ENCODE measurements around the gene ZNF771. TPM values are rescaled to one million over a fixed set of nuclear protein-coding genes. Genes with fewer than 3 reads are reported as not detected.
"Not testable (repeated sequence)": the region's sequence is repeated elsewhere in the genome, so short reads cannot be mapped to it uniquely, and the experiment has no call there.

The ZNF771 gene
- total and polyA plus RNA-seq, 9 of the 15 experiments (the other 6 are each of a cell fraction or from before 2014, with no cell fraction given) = 1.5 to 12.6 (median 4.4) TPM

- H3K9ac ChIP-seq (ENCODE audit: insufficient read depth in 1 of 2, low read depth in 2 of 2, low read length in 2 of 2); H3K9me1 ChIP-seq (ENCODE audit: control insufficient read depth, insufficient read depth, low read length); BruUV-seq (replicated peaks); DNase-seq (ENCODE audit: extremely low read depth in 1 of 4, low spot score in 3 of 4); H3K4me2 ChIP-seq (ENCODE audit: insufficient read depth, low read length); H3K4me3 ChIP-seq; intact Hi-C loops (cut with micrococcal nuclease); H2AFZ ChIP-seq (ENCODE audit: low read depth, low read length); H3K27ac ChIP-seq (ENCODE audit: extremely low read depth, low read depth, low read length); FAIRE-seq; H3K9me3 ChIP-seq (replicated peaks; ENCODE audit: control insufficient read depth, insufficient read depth, low read depth, low read length); in situ Hi-C loops (cut with MboI); H3K79me2 ChIP-seq (ENCODE audit: control insufficient read depth, insufficient read depth, low read length); H3K4me1 ChIP-seq (replicated peaks in 1 of 2; ENCODE audit: control insufficient read depth in 2 of 2, insufficient read depth in 2 of 2, low read length in 2 of 2); ATAC-seq; H4K20me1 ChIP-seq (replicated peaks; ENCODE audit: control insufficient read depth, insufficient read depth, low read length); CTCF ChIA-PET (ENCODE audit: low intra/inter-chr PET ratio); H3K27me3 ChIP-seq (ENCODE audit: control insufficient read depth in 2 of 2, insufficient read depth in 2 of 2, low read length in 2 of 2); H3K36me3 ChIP-seq (ENCODE audit: control insufficient read depth, insufficient read depth, low read length): not testable (repeated sequence)
- POLR2A ChIA-PET = interaction anchor here (0.5 kb wide), 1 partner anchor 20 kb away, joined by 3 read pairs; no protein-coding TSS in a partner anchor
- WGBS (ENCODE audit: insufficient coverage, low coverage, missing lambda C conversion rate) = 34% methylated on average over 5 of the region's 5 CpGs
Observed at GRCh38 chr16:30461426-30461825, 54.0 kb downstream of the ZNF771 start.

DNA sequence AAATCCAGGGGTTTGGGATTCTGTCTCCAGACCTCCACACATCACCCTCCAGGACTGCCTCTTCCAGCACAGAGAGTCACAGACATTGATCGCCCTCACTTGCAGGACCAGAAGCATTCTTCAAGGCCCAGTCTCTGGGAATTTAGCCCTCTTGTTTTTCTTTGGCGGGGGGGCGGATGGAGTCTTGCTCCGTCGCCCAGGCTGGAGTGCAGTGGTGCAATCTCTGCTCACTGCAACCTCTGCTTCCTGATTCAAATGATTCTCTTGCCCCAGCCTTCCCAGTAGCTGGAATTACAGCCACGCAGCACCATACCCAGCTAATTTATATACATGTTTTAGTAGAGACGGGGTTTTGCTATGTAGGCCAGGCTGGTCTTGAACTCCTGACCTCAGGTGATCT is 56.7 kb downstream of the ZNF771 start:
- H2AFZ ChIP-seq (ENCODE audit: low read depth, low read length) = no peak overlapping the region
- H3K27ac ChIP-seq (ENCODE audit: extremely low read depth, low read depth, low read length) = no peak overlapping the region
- no peak overlapping the region for H3K9ac ChIP-seq (ENCODE audit: insufficient read depth in 1 of 2, low read depth in 2 of 2, low read length in 2 of 2)
- no peak overlapping the region for H3K4me2 ChIP-seq (ENCODE audit: insufficient read depth, low read length)
- TF ChIP-seq, protein P1, sequence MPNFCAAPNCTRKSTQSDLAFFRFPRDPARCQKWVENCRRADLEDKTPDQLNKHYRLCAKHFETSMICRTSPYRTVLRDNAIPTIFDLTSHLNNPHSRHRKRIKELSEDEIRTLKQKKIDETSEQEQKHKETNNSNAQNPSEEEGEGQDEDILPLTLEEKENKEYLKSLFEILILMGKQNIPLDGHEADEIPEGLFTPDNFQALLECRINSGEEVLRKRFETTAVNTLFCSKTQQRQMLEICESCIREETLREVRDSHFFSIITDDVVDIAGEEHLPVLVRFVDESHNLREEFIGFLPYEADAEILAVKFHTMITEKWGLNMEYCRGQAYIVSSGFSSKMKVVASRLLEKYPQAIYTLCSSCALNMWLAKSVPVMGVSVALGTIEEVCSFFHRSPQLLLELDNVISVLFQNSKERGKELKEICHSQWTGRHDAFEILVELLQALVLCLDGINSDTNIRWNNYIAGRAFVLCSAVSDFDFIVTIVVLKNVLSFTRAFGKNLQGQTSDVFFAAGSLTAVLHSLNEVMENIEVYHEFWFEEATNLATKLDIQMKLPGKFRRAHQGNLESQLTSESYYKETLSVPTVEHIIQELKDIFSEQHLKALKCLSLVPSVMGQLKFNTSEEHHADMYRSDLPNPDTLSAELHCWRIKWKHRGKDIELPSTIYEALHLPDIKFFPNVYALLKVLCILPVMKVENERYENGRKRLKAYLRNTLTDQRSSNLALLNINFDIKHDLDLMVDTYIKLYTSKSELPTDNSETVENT (CRISPR knock-in tag; IDR thresholded peaks at IDR 0.05) = no peak
- no peak for TF ChIP-seq ZNF24 (IDR thresholded peaks at IDR 0.05)
- no peak for TF ChIP-seq DPF2 (IDR thresholded peaks at IDR 0.05)
- no peak for TF ChIP-seq MLLT1 (IDR thresholded peaks at IDR 0.05)
- H3K36me3 ChIP-seq (ENCODE audit: control insufficient read depth, insufficient read depth, low read length) = no peaks in the 10 kb centered on the region
- DNase-seq (ENCODE audit: extremely low read depth in 1 of 4, low spot score in 3 of 4) (no peak), FAIRE-seq (no peak), ATAC-seq (no peak)
- no TSS peak for BruUV-seq (replicated peaks)
- POLR2A ChIA-PET = no interaction called here
- intact Hi-C loops (cut with micrococcal nuclease) = no loop called here
- H3K79me2 ChIP-seq (ENCODE audit: control insufficient read depth, insufficient read depth, low read length) = no peaks in the 10 kb centered on the region
- in situ Hi-C loops (cut with MboI) = no loop called here
- no peaks in the 10 kb centered on the region for H3K9me1 ChIP-seq (ENCODE audit: control insufficient read depth, insufficient read depth, low read length)
- no peak overlapping the region for H3K4me3 ChIP-seq
- CTCF ChIA-PET (ENCODE audit: low intra/inter-chr PET ratio) = no interaction called here
- 57% methylated on average over 7 of the region's 7 CpGs for WGBS (ENCODE audit: insufficient coverage, low coverage, missing lambda C conversion rate)
- no peaks in the 10 kb centered on the region for H3K27me3 ChIP-seq (ENCODE audit: control insufficient read depth in 2 of 2, insufficient read depth in 2 of 2, low read length in 2 of 2)
- no peaks in the 10 kb centered on the region for H3K9me3 ChIP-seq (replicated peaks; ENCODE audit: control insufficient read depth, insufficient read depth, low read depth, low read length)
- peaks cover 0 to under 1% of the 10 kb centered on the region in 2 experiments; a peak in 2 of 5 replicates for H3K4me1 ChIP-seq (replicated peaks in 1 of 2; ENCODE audit: control insufficient read depth in 2 of 2, insufficient read depth in 2 of 2, low read length in 2 of 2)
- no peaks in the 10 kb centered on the region for H4K20me1 ChIP-seq (replicated peaks; ENCODE audit: control insufficient read depth, insufficient read depth, low read length)

All from K562 (cell line).